ENCODE measurements around the gene CARD14. TPM values are rescaled to one million over a fixed set of nuclear protein-coding genes. Genes with fewer than 3 reads are reported as not detected.

Gene CARD14
- total and polyA plus RNA-seq, 2 of the 13 experiments (the other 11 are each of a cell fraction or from before 2014, with no cell fraction given), result 0.11 TPM; not detected in 1

DNA sequence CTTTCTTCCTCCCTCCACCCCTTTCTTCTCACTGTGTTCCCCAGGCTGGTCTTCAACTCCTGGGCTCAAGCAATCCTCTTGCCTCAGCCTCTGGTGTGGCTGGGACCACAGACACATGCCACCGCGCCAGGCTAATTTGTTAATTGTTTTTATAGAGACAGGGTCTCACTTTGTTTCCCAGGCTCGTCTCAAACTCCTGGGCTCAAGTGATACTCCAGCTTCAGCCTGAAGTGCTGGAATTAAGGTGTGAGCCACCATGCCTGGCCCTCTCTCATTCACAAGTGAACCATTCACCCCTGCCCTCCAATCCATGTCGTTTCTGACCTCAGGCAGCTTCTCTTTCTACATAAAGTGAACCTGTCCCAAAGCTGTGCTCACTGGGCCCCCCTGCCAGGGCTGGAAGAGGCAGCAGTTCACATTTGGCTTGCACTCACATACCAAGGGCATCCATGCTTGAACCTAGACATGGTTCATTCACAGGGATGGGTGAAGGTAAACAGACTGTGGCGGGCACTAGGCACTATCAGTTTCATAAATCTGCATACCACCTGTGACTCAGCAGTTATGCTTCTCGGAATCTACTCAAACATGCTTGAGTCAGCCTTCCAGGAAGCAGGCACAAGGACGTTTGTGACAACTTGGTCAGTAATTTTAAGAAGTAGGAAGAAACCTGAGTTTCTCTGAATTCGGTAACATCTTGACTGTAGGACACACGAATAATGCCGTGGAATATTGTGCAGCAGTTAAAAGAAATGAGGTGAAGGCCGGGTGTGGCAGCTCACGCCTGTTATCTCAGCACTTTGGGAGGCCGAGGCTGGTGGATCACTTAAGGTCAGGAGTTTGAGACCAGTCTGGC lies 84.8 kb downstream of the CARD14 start (continued):
- TF ChIP-seq JUNB (CRISPR knock-in tag; IDR thresholded peaks at IDR 0.05; ENCODE audit: borderline replicate concordance), result peak; percentile 30; the same call in 1 of the 2 replicates
- TF ChIP-seq SCMH1 (CRISPR knock-in tag; IDR thresholded peaks at IDR 0.05; ENCODE audit: borderline replicate concordance), result no peak
- 0 out of 2 replicates have a peak, but pooled peaks have one; percentile 53 for TF ChIP-seq IRF2 (CRISPR knock-in tag; IDR thresholded peaks at IDR 0.05)
- TF ChIP-seq, protein P1, sequence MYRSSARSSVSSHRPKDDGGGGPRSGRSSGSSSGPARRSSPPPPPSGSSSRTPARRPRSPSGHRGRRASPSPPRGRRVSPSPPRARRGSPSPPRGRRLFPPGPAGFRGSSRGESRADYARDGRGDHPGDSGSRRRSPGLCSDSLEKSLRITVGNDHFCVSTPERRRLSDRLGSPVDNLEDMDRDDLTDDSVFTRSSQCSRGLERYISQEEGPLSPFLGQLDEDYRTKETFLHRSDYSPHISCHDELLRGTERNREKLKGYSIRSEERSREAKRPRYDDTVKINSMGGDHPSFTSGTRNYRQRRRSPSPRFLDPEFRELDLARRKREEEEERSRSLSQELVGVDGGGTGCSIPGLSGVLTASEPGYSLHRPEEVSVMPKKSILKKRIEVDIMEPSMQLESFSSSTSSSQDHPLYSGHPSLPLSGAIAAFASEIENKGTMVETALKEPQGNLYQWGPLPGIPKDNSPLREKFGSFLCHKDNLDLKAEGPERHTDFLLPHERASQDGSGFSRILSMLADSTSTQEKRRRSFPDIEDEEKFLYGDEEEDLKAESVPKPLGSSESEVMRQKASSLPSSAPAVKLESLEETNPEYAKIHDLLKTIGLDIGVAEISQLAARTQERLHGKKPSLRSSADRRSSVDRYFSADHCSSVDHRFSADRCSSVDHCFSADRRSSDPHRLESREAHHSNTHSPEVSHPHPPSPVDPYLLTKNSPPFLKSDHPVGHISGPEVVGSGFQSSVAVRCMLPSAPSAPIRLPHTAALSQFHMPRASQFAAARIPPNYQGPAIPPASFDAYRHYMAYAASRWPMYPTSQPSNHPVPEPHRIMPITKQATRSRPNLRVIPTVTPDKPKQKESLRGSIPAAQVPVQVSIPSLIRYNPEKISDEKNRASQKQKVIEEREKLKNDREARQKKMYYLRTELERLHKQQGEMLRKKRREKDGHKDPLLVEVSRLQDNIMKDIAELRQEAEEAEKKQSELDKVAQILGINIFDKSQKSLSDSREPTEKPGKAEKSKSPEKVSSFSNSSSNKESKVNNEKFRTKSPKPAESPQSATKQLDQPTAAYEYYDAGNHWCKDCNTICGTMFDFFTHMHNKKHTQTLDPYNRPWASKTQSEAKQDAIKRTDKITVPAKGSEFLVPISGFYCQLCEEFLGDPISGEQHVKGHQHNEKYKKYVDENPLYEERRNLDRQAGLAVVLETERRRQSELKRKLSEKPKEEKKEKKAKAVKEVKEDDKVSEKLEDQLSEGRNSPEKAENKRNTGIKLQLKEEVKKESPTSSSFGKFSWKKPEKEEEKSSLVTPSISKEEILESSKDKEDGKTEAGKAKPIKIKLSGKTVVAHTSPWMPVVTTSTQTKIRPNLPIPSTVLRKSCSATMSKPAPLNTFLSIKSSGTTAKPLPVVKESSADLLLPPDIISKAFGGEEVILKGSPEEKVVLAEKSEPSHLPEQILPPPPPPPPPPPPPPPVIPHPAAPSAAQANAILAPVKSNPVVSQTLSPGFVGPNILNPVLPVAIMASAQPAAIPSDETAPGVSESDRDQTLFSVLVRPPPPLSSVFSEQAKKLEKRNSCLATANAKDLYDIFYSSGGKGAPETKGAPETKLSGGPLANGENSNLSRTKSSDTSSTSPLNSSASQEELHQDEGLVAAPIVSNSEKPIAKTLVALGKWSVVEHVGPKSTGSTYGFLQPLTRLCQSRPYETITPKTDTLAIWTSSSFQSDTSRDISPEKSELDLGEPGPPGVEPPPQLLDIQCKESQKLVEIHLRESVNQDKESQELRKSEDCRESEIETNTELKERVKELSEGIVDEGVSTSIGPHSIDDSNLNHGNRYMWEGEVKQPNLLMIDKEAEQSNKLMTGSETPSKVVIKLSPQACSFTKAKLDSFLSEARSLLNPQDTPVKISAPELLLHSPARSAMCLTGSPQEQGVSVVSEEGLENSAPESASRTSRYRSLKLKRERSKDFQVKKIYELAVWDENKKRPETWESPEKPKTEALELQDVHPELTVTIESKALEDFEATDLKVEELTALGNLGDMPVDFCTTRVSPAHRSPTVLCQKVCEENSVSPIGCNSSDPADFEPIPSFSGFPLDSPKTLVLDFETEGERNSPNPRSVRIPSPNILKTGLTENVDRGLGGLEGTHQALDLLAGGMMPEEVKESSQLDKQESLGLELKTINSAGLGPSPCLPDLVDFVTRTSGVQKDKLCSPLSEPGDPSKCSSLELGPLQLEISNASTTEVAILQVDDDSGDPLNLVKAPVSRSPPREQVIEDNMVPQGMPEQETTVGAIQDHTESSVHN (CRISPR knock-in tag; IDR thresholded peaks at IDR 0.05), result no peak
- peak; percentile 46; the same call in 1 of the 2 replicates for TF ChIP-seq KMT2B (CRISPR knock-in tag; IDR thresholded peaks at IDR 0.05)
- no peak for TF ChIP-seq ZNF839 (CRISPR knock-in tag; IDR thresholded peaks at IDR 0.05; ENCODE audit: borderline replicate concordance)
- no peak for TF ChIP-seq MZF1 (CRISPR knock-in tag; IDR thresholded peaks at IDR 0.05; ENCODE audit: borderline replicate concordance)
- TF ChIP-seq, protein P2, sequence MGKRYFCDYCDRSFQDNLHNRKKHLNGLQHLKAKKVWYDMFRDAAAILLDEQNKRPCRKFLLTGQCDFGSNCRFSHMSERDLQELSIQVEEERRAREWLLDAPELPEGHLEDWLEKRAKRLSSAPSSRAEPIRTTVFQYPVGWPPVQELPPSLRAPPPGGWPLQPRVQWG (CRISPR knock-in tag; IDR thresholded peaks at IDR 0.05; ENCODE audit: borderline replicate concordance, low read depth), result no peak
- TF ChIP-seq PBX2 (CRISPR knock-in tag; IDR thresholded peaks at IDR 0.05), result no peak
- TF ChIP-seq NFE2 (CRISPR knock-in tag; IDR thresholded peaks at IDR 0.05), result peak; percentile 95
- no peak for TF ChIP-seq AGO1 (IDR thresholded peaks at IDR 0.05; ENCODE audit: low read depth, low read length, poor library complexity, severe bottlenecking)
- TF ChIP-seq BORCS8-MEF2B (CRISPR knock-in tag; IDR thresholded peaks at IDR 0.05), result 0 out of 2 replicates have a peak, but pooled peaks have one; percentile 25
- TF ChIP-seq ZSCAN29 (CRISPR knock-in tag; conservative IDR thresholded peaks at IDR 0.05), result no peak
